HG03575 (cell line): Measurements from ENCODE around the gene OSBPL7.

Experiments used
- ATAC-seq: cut with Tn5 transposase; IDR thresholded peaks from one replicate; pipeline ENCODE4 v1.9.1; 2021; ENCODE audit not compliant: unreplicated experiment, insufficient number of reproducible peaks, low FRiP score; ENCODE audit errors: extremely low read depth

Gene OSBPL7

DNA sequence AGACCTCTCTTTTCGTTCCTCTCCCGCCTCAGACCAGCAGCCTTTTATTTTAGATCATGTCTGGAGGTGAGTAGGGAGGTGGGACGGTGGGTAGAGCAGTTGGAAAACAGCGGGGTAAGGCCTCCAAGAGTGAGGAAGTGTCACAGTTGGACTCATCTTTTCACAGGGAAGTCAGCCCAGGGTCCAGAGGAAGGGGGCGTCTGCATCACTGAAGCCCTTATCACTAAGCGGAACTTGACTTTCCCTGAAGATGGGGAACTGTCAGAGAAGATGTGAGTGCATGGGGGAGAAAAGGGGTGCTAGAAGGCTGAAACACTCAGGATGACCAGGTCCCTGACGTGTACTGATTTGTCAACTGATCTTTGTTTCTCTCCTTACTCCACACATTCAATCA is 10.3 kb upstream of the OSBPL7 start:
- no peak for ATAC-seq

DNA sequence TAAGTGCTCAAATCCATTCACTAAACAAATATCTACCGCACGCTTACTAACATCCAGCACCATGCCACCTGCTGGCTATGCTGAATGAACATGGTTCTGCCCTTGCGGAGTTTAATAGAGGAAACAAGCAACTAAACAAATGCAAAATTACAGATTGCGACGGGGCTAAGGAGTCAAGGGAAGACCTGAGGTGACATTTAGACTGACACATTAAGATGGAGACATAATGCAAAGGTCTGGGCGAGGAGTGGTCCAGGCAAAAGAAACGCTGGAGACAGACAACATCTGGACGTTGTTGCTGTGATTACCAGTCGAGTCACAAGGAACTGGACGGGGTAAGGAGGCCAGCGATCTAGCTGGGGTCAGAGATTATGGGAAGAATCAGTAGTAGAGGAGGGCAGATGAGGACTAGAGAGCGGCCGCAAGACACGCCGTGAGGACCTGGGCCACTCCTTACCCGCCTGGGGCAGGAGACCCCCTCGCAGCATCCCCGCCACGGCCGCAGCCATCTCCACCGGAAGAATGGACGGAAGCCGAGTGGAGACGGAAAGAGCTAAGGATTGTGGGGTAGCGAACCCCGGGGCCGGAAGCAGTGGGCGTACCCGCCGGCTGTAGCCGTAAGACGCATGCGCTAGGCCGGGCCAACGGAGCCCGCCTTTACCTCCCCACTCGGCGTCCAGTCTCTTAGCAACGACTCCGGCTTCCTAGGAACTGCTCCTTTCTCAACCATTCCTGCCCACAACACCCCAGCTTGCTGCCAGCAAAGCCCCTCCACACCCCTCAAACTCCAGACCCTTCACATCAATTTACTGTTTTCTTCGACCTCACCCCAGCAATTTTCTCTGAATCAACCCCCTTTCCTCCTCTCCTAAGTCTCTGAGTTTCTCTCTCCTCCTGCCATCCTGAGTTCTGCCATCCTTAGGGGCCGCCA is 9.7 kb upstream of the OSBPL7 start, which contains the start of the genes LRRC46 and MRPL10:
LRRC46 (plus strand) TSS at position 668 of the 931 bp plus-strand sequence. CDS start 320 bp downstream, outside the sequence.
MRPL10 (minus strand) TSS at position 539 of the 931 bp plus-strand sequence; CDS start at position 509, 30 bp downstream.
- no peak for ATAC-seq

- no peak for ATAC-seq
These were observed 8.9 kb upstream of the OSBPL7 start for GRCh38 chr17:47830396-47831002.

DNA sequence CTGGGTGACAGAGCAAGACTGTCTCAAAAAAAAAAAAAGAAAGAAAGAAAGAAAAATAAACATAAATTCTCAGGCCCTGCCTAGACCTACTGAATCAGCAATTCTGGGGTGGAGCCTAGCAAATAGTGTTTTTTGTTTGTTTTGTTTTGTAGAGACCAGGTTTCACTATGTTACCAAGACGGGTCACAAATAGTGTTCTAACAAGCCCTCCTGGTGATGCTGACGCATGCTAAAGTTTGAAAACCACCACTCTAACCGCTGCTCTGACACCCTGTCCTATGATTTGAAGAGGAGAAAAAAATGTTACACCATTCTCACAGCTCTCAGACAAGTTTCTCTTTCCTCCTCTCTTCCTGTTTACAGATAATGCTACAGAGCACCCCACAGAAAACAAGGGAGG is 8.3 kb upstream of the OSBPL7 start:
- no peak for ATAC-seq

- ATAC-seq, result no peak
These were observed 1.9 kb upstream of the OSBPL7 start for GRCh38 chr17:47823519-47823918.

- no peak for ATAC-seq
These were observed 1.2 kb upstream of the OSBPL7 start for GRCh38 chr17:47822785-47823184.

- ATAC-seq, result no peak
These were observed 567 bp downstream of the OSBPL7 start for GRCh38 chr17:47821031-47821423.

GRCh38 chr17:47820033-47820789 is 1.4 kb downstream of the OSBPL7 start:
- ATAC-seq, result no peak

- ATAC-seq, result no peak
These were observed 2.1 kb downstream of the OSBPL7 start for GRCh38 chr17:47819475-47819874.

- no peak for ATAC-seq
These were observed 3.4 kb downstream of the OSBPL7 start for GRCh38 chr17:47818002-47818695.

GRCh38 chr17:47816947-47817346 is 4.6 kb downstream of the OSBPL7 start:
- ATAC-seq, result no peak

DNA sequence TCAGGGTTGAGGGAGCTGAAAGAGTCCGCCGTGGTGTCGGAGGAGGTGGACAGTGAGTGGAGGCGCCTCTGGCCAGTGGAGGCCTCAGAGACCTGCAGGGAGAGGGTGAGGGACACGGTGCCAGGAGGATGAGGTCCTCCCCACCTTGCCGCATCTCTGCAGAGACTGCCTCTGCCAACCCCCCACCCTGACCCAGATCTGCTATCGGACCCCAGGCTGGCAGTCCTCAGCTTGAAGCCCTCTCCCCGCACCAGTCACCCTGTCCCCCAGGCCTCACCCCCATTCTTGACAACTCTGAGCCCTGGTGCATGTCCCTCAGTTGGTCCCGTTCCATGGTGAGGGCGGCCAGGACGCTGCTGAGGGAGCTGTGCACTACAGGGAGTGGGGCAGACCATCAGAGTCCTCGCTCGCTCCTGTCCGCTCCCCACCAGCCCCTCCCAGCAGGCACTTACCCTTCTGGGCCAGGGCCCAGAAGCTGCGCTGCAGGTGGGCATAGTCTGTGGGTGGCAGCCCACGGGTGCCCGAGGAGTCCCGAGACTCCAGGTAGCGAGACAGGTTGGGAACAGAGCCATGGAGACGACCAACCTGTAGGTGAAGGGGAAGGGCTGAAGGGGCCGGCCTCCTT is 5.4 kb downstream of the OSBPL7 start:
- no peak for ATAC-seq

- no peak for ATAC-seq
These were observed 6.3 kb downstream of the OSBPL7 start for GRCh38 chr17:47815106-47815918.

GRCh38 chr17:47813512-47814031 is 8.0 kb downstream of the OSBPL7 start:
- ATAC-seq, result no peak

DNA sequence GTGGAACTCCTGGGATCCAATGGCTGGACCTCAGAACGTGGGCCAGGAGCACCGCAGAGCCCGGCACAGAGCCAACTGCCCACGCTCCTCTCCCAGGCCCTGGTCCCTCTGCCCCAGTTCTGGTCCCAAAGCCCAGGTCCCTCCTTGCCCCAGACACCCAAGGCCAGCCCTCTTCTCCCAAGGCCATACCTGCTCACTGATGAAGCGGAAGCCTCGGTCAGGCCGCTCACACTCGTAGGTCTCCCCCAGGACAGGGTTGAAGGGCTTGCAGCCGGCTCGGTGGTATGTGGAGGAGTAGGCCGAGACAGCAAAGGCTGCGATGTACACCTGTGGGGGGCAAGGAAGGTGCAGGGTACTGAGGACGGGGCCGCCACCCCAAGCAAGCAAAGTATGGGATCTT is 8.5 kb downstream of the OSBPL7 start:
- ATAC-seq, result no peak

- ATAC-seq, result no peak
These were observed 9.3 kb downstream of the OSBPL7 start for GRCh38 chr17:47812146-47812920.

GRCh38 chr17:47811709-47812108 is 9.9 kb downstream of the OSBPL7 start:
- ATAC-seq, result no peak
